Measurements from ENCODE around the gene SLC39A11. TPM values are rescaled to one million over a fixed set of nuclear protein-coding genes. Genes with fewer than 3 reads are reported as not detected.
A peak's percentile ranks its signal among the peaks of the same experiment; 100 is the strongest.

SLC39A11 gene
- total and polyA plus RNA-seq, 2 of the 13 experiments (the other 11 are each of a cell fraction or from before 2014, with no cell fraction given) = 17.2 to 31.5 TPM

- TF ChIP-seq ZBTB37 (CRISPR knock-in tag; IDR thresholded peaks at IDR 0.05) (no peak), ZNF512 (CRISPR knock-in tag; IDR thresholded peaks at IDR 0.05) (no peak; the same call in none of the 2 replicates), GPBP1L1 (CRISPR knock-in tag; IDR thresholded peaks at IDR 0.05) (no peak), DZIP1 (CRISPR knock-in tag; IDR thresholded peaks at IDR 0.05) (peak; percentile 86), USF2 (IDR thresholded peaks at IDR 0.05; ENCODE audit: low read depth, low read length) (no peak), USF2 (CRISPR knock-in tag; IDR thresholded peaks at IDR 0.05; ENCODE audit: borderline replicate concordance) (no peak), SIX4 (CRISPR knock-in tag; IDR thresholded peaks at IDR 0.05) (no peak), GZF1 (CRISPR knock-in tag; IDR thresholded peaks at IDR 0.05) (0 out of 2 replicates have a peak, but pooled peaks have one; percentile 48), MEIS1 (CRISPR knock-in tag; IDR thresholded peaks at IDR 0.05; ENCODE audit: borderline replicate concordance) (peak; percentile 79; the same call in 1 of the 2 replicates), MLXIP (CRISPR knock-in tag; IDR thresholded peaks at IDR 0.05; ENCODE audit: borderline replicate concordance) (0 out of 2 replicates have a peak, but pooled peaks have one; percentile 72), HOXA3 (CRISPR knock-in tag; IDR thresholded peaks at IDR 0.05) (peak; percentile 54; the same call in 1 of the 2 replicates), SP4 (CRISPR knock-in tag; IDR thresholded peaks at IDR 0.05) (no peak; the same call in 1 of the 2 replicates), ZNF441 (CRISPR knock-in tag; IDR thresholded peaks at IDR 0.05; ENCODE audit: borderline replicate concordance) (0 out of 2 replicates have a peak, but pooled peaks have one; percentile 12), CREBL2 (CRISPR knock-in tag; IDR thresholded peaks at IDR 0.05; ENCODE audit: borderline replicate concordance) (no peak)
These were observed 431.2 kb downstream of the SLC39A11 start (continued) for GRCh38 chr17:72661116-72661944.

Data from HepG2 (cell line).